Endothelial cell of umbilical vein (primary cell): Measurements from ENCODE around the gene SORT1. TPM values are rescaled to one million over a fixed set of nuclear protein-coding genes. Genes with fewer than 3 reads are reported as not detected.

Experiments used
- BruUV-seq: library from RNA; stranded (reverse); fragments of 400-500 nt; replicated peaks from 2 replicates; lab custom pipeline; 2021; lab: Mats Ljungman, UMichigan
- CTCF ChIA-PET: fragments of 300-600, 350-600 bp; sonication (Branson Sonifier 250); formaldehyde crosslinking; loops from one replicate; lab custom pipeline; 2021; ENCODE audit warnings: antibody characterized with exemption, inconsistent platforms; lab: Charles Lee
- POLR2A ChIA-PET: fragments of 300-600, 350-600 bp; sonication (Branson Sonifier 250); formaldehyde crosslinking; loops from one replicate; lab custom pipeline; 2021; ENCODE audit warnings: antibody characterized with exemption, inconsistent platforms; lab: Charles Lee
- DNase-seq: peaks from one replicate; pipeline ENCODE4 v3.0.0-alpha.2; 2011; ENCODE audit warnings: low read depth, low spot score
- FAIRE-seq: peaks from 2 replicates; lab custom pipeline; 2011; peaks lifted over from hg19 to GRCh38; lab: Jason Lieb, UNC
- H2AFZ ChIP-seq: 2 replicates; pipeline ENCODE4 v1.6.0; 2012; ENCODE audit warnings: low read depth, low read length, control low read depth, inconsistent platforms
- H3K27ac ChIP-seq: 2 replicates; pipeline ENCODE4 v1.5.1; 2011; ENCODE audit warnings: low read depth, mild to moderate bottlenecking, control low read depth, low read length, moderate library complexity; ENCODE audit not compliant: insufficient read depth
- H3K27me3 ChIP-seq, 2 experiments: 2 replicates each; pipeline versions ENCODE4 v1.6.0 to v1.6.1; 2011; ENCODE audit warnings: low read length in 2 of 2, mixed read lengths in 1 of 2; ENCODE audit not compliant: control insufficient read depth in 2 of 2, insufficient read depth in 2 of 2
- H3K36me3 ChIP-seq, 2 experiments: 2 replicates in 1 of 2; 3 replicates in 1 of 2; pipeline ENCODE4 v1.5.1; 2011; ENCODE audit warnings: low read length in 2 of 2, mild to moderate bottlenecking in 1 of 2, moderate library complexity in 1 of 2; ENCODE audit not compliant: control insufficient read depth in 2 of 2, insufficient read depth in 2 of 2; ENCODE audit errors: extremely low read depth in 1 of 2
- H3K4me1 ChIP-seq: 3 replicates; pipeline ENCODE4 v1.5.1; 2011; ENCODE audit warnings: mild to moderate bottlenecking, low read length; ENCODE audit not compliant: control insufficient read depth, insufficient read depth; ENCODE audit errors: extremely low read depth
- H3K4me2 ChIP-seq: 2 replicates; pipeline ENCODE4 v1.6.1; 2011; ENCODE audit warnings: low read length, control low read depth, mixed read lengths; ENCODE audit not compliant: insufficient read depth
- H3K4me3 ChIP-seq, 3 experiments: fragments of 200-600 bp in 1 of 3; sonication (generic), shearing (Covaris generic) in 1 of 3; replicated peaks in 1 of 3; 2 replicates each; pipeline ENCODE4 v1.5.1; 2011 to 2016; ENCODE audit warnings: control low read depth in 3 of 3, low read length in 3 of 3, mild to moderate bottlenecking in 2 of 3, inconsistent platforms in 1 of 3, low read depth in 1 of 3, moderate library complexity in 1 of 3; ENCODE audit not compliant: insufficient read depth in 1 of 3
- H3K79me2 ChIP-seq: 2 replicates; pipeline ENCODE4 v1.6.0; 2012; ENCODE audit warnings: low read length, inconsistent platforms; ENCODE audit not compliant: control insufficient read depth, insufficient read depth
- H3K9ac ChIP-seq: replicated peaks from 2 replicates; pipeline ENCODE3; 2011; ENCODE audit warnings: low read length, control low read depth; ENCODE audit not compliant: insufficient read depth; ENCODE audit errors: extremely low read depth
- H3K9me1 ChIP-seq: replicated peaks from 3 replicates; pipeline ENCODE4 v1.6.0; 2011; ENCODE audit warnings: mild to moderate bottlenecking, low read length; ENCODE audit not compliant: control insufficient read depth, insufficient read depth; ENCODE audit errors: extremely low read depth
- H3K9me3 ChIP-seq: replicated peaks from 2 replicates; pipeline ENCODE4 v1.5.1; 2012; ENCODE audit warnings: low read length, inconsistent platforms; ENCODE audit not compliant: control insufficient read depth, insufficient read depth
- H4K20me1 ChIP-seq: replicated peaks from 2 replicates; pipeline ENCODE3; 2011; ENCODE audit warnings: mild to moderate bottlenecking, low read length; ENCODE audit not compliant: control insufficient read depth, insufficient read depth; ENCODE audit errors: extremely low read depth
- CTCF ChIP-seq, 2 donors: IDR thresholded peaks; 1 replicate in 1 of 2; 2 replicates in 1 of 2; pipeline ENCODE4 v1.5.1; 2011; ENCODE audit warnings: low read length in 2 of 2, mild to moderate bottlenecking in 2 of 2, moderate library complexity in 2 of 2, control low read depth in 1 of 2, inconsistent platforms in 1 of 2, low read depth in 1 of 2; ENCODE audit not compliant: insufficient read depth in 1 of 2; ENCODE audit errors: extremely low read depth in 1 of 2
- EZH2 ChIP-seq: IDR thresholded peaks from 2 replicates; pipeline ENCODE4 v1.6.1; 2012; ENCODE audit warnings: borderline replicate concordance, low read depth, mild to moderate bottlenecking, moderate library complexity, low read length, inconsistent platforms; ENCODE audit not compliant: severe bottlenecking
- FOS ChIP-seq: IDR thresholded peaks from 2 replicates; pipeline ENCODE4 v1.6.1; 2011; ENCODE audit warnings: mild to moderate bottlenecking, low read length, moderate library complexity, borderline replicate concordance; ENCODE audit not compliant: insufficient read depth
- GATA2 ChIP-seq: IDR thresholded peaks from 2 replicates; pipeline ENCODE4 v1.7.0; 2011; ENCODE audit warnings: low read depth, mild to moderate bottlenecking, moderate library complexity, mixed read lengths, low read length; ENCODE audit not compliant: insufficient read length, insufficient read depth
- JUN ChIP-seq: IDR thresholded peaks from 2 replicates; pipeline ENCODE4 v1.6.1; 2011; ENCODE audit warnings: borderline replicate concordance, low read depth; ENCODE audit not compliant: insufficient read length, insufficient read depth
- MAX ChIP-seq: IDR thresholded peaks from 2 replicates; pipeline ENCODE4 v1.6.1; 2011; ENCODE audit not compliant: insufficient read depth, insufficient read length
- MYC ChIP-seq: IDR thresholded peaks from one replicate; pipeline ENCODE4 v1.6.1; 2011; ENCODE audit warnings: mild to moderate bottlenecking, low read depth, low read length
- POLR2A ChIP-seq: IDR thresholded peaks from 2 replicates; pipeline ENCODE4 v1.6.1; 2012; ENCODE audit warnings: low read depth, mild to moderate bottlenecking, control low read depth, low read length
- POLR2AphosphoS5 ChIP-seq: IDR thresholded peaks from 2 replicates; pipeline ENCODE4 v1.6.1; 2012; ENCODE audit warnings: low read depth, mild to moderate bottlenecking, control low read depth, low read length, moderate library complexity; ENCODE audit not compliant: insufficient read depth
- dilution Hi-C: fragments of 300-500 bp; cut with MboI; formaldehyde crosslinking; loops from one replicate; pipeline ENCODE4 v1.15.0; 2019; ENCODE audit warnings: low sequenced_read_pairs; ENCODE audit not compliant: extremely low pct_ligation_motif_present
- intact Hi-C: fragments of 100-400 bp; cut with micrococcal nuclease; formaldehyde crosslinking; loops from one replicate; pipeline ENCODE4 v1.10.0; 2022
- polyA plus RNA-seq, 4 experiments: library from polyadenylated mRNA; depleted of rRNA in 3 of 4; stranded (reverse) in 3 of 4; unstranded in 1 of 4; fragments of >200 nt; gene quantifications; 2 replicates each; pipeline versions ENCODE4 v1.2.1 to v1.2.3, GENCODE V29; 2011 to 2012; ENCODE audit warnings: missing spikeins in 1 of 4
- total RNA-seq: library from RNA; stranded (reverse); gene quantifications from 2 replicates; pipeline ENCODE4 v1.2.3, GENCODE V29; 2021

The SORT1 gene
- total and polyA plus RNA-seq, 2 donors (not counting 3 experiments of a cell fraction or from before 2014, with no cell fraction given) = 6.8 to 17.8 TPM

- Histone ChIP-seq H3K4me1 (no peaks in the 10 kb centered on the region), H3K79me2 (no peaks in the 10 kb centered on the region), H3K36me3 (no peaks in the 10 kb centered on the region), H3K9ac (no peak overlapping the region), H3K27ac (no peak overlapping the region), H3K4me2 (no peak overlapping the region), H4K20me1 (no peaks in the 10 kb centered on the region), H3K9me3 (no peaks in the 10 kb centered on the region), H3K4me3 (no peak overlapping the region), H3K9me1 (no peaks in the 10 kb centered on the region), H3K27me3 (peaks cover 0 to 1% of the 10 kb centered on the region in 2 experiments), H2AFZ (no peak overlapping the region)
- ChIA-PET POLR2A (no interaction called here), CTCF (interaction anchor here (0.5 to 1.9 kb wide), 7 partner anchors 11 to 102 kb away, joined by 3 to 5 read pairs (median 4); no protein-coding TSS in a partner anchor)
- DNase-seq (no peak), FAIRE-seq (no peak)
- intact Hi-C loops = no loop called here
- TF ChIP-seq EZH2 (no peak), GATA2 (no peak), FOS (no peak), JUN (no peak), CTCF (IDR thresholded peaks at IDR 0.05; ENCODE audit: extremely low read depth in 1 of 2, insufficient read depth in 1 of 2, low read depth in 1 of 2, low read length in 2 of 2) (no peak), POLR2AphosphoS5 (no peak), MYC (no peak), MAX (no peak), POLR2A (no peak)
- BruUV-seq = no TSS peak
- dilution Hi-C loops = no loop called here
These were observed 17.8 kb downstream of the SORT1 start for GRCh38 chr1:109379907-109380306.
